DMS53 treated with DMSO at 0.1 percent for 48 hours (cell line): ENCODE results near the gene FBL.

Experiments
- DNase-seq: peaks from one replicate; lab custom pipeline; 2025; ENCODE audit not compliant: unreplicated experiment; lab: John Stamatoyannopoulos, UW

FBL gene

DNA sequence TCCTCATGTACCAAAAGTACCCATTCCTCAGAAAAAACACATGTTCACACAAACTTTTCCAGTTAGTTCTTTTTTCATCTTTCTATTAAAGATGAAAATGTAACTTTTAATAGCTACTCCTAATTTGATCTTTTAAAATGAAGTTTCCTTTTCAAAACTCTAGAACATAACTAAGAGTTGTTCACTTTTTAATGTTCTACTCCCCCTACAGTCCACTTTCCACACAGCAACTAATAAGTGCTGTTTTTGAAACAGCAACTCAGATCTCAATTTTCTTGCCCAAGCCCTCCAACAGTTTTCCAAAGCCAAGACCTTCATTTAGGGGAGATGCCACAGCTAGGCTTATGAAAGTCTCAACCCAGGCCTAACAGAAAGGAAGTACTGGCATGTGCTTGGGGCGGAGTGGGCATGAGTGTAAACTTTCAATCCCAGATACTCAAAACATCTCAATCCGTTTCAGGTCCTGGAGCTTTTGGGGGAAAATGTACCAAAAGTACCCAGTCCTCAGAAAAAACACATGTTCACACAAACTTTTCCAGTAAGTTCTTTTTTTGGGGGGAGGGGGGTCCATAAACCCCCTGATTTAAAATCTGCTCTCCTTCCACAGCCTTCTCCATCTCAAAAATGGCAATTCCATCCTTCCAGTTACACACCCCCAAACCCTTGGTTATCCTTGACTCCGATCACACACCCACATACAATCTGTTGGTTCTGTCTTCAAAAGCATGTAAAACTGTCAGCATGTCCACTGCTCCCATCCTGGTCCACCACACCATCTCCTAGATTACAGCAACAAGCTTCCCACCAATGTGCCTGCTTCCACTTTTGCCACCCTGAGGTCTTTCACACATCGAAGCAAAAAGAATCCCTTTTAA is 2.0 kb downstream of the FBL start:
- DNase-seq = peak; percentile 31

DNA sequence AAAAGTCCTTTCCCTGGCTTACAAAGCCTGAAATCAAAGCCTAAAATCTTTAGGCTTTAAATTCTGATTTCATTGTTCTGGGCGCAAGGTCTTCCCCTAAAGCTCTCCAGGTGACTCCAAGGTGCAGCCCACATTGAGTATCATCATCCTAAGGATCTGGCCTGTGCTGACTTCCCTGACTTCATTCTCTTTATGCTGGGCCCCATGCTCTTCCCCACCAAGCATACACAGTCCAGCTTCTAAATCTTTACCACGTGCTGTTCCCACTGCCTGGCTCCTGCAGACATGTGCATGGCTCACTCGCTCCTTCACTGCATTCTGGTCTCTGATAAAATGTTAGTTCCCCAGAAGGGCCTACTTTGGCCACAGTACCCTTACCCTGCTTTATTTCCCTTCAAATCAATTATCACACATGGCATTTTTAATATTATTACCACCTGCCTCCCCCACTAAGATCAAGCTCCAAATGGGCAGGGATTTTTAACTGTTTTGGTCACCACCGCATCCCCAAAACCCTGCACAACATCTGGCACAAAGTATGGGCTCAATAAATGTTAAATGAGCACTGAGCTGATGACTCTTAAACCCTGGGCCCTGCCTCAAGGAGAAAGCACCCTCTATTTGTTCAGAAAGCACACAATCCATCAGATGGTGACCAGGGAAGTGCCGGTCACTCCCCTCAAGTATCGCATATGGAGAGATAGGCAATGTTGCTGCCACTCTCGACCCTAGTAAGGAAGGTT is 3.3 kb downstream of the FBL start:
- no peak for DNase-seq

DNA sequence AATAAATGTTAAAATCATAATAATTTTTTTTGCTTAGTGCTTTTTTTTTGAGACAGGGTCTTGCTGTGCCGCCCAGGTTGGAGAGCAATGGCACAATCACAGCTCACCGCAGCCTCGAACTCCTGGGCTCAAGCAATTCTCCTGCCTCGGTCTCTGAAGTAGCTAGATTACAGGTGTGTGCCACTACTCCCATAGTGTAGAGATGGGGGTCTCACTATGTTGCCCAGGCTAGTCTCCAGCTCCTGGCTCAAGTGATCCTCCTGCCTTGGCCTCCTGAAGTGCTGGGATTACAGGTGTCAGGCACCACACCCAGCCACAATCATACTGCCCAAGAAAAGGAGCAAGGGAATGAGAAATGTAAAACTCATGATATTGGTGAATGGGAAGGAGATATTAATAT is 5.1 kb downstream of the FBL start:
- DNase-seq = no peak

DNA sequence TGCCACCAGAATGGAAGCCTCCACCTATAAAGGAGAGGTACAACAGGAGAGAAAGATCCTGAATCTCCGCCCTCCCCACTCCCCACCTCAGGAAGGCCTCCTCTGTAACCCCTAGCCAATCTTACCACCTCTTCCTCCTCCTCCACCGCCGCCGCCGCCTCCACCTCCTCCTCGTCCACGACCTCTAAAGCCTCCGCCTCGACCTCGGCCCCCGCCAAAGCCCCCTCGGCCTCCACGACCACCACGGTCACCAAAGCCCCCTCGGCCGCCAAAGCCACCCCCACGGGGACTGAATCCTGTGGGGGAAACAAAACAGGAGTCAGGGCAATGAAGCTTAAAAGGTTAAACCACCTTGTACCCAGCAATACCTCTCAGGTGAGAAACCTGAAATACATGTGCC is 5.7 kb downstream of the FBL start:
- DNase-seq = no peak

DNA sequence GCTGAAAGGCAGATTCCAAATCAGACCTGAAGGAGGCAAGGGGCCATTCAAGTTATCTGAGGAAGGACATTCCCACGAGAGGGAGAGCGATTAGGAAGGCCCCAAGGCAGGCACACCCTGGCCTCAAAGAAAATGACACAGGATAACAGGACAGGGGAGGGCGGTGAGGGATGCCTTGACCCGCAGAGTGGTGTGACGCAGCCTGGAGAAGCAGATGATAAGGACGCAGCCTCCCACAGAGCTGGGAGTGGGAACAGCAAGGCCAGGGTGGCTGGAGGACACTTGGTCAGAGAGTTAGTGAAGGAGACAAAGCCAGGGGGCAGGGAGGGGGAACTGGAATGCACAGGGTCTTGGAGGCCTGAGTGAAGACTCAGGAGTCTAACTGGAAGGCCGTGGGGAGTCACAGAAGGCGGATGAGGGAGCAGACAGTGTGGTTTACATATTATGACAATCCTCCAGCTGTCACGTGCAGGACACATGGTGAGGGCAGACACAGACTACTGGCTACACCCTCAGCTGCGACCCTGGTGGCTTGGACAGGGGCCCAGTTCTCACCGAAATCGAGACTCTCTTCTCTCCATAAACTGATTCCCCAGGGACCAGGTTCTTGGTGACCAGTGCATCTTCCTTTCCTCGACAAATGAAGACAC is 6.4 kb downstream of the FBL start:
- no peak for DNase-seq

DNA sequence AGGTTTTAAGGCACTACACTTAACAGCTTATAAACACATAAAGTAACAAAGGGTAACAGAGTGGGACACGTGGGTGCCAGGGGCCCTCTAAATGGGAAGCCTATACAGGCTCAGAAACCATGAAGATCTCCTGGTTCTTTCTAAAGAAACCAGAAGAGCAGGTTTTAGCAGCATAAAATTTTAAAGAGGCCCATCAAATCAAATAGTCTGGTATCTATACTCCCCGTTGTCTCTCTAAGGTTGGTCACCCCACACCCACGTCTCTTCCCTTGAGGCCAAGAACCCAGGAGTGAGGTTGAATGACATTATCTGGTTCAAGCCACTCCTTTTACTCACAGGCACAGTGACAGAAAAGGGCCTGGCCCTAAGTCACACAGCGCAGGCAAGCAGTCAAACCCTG is 7.6 kb downstream of the FBL start:
- DNase-seq = no peak

DNA sequence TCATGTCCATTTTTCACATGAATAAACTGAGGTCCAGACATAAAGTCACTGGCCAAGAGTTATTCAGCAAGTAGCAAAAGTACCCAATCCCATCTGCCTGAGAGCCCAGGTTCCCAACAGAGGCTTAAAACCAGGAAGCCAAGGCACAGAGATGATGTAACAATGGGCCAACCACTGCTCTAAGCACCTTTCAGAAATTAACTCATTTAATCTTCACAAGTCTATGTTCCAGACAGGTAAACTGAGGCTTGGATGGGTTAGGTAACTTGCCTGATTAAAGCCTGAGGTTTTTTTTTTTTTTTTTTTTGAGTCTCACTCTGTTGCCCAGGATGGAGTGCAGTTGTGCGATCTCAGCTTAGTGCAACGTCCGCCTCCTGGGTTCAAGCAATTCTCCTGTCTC is 8.2 kb downstream of the FBL start:
- no peak for DNase-seq

DNA sequence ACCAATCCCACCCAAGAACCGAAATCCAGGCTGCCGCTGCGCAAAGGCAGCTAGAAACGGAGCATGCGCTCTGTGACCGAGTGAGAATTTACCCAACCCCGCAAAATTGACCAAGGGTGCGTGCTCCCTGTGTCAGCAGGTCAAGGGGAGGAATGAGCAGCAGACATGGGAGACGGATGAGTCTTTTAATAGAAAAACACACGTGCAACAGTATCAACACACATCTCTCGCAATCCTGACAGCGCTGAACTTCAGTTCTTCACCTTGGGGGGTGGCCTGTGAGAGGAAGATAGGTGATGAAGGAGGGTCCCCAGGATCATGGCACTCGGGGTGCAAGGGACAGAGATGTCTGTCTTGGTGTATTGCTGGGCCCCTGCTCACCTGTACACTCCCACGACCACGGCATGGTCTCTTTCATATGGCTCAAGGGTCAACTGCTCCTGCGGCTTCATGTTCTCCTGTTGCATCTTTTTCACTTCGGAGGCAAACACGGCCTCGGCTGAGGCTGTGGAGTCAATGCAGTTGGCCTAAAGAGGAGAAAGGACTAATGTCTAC is 11.8 kb downstream of the FBL start:
- no peak for DNase-seq

DNA sequence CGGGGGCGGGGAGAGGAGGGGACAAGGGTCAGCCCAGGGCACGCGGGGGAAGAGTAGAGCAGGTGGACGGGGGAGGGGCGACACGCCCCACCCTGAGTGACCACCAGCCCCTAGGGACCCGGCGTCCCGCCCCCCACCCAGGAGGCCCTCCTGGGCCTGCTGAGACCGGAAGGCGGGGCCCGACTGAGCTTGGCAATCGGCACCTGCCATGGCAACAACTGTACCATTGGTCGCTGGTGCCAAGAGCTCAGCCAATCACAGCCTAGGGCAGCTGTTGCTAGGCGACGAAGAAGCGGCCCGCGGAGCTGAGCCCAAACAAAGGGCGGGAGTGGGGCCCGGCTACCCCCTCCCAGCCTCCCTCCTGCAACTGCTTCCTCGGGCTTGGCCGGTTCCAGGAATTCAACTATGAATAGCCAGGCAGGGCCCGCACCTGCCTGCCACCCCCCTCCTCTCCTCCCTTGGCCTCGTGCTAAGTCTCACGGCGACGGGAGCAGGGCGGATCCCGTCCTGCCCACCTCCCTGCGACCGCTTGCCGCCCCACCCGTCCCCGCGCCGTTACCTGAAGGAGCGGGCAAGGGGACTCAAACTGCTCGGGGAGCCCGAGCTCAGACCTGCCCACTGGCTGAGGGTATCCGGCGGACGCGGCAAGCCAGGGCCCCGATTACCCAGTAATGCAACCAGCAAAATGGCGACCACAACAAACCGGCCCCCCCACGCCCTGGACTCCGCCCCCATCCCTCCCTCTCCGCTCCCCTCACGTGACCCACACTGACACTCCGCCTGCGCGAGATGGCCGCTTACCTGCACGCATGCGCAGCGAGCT is 12.5 kb downstream of the FBL start, which contains the start of gene DYRK1B:
Gene DYRK1B, minus strand, starts transcription at position 699 of the 823 bp plus-strand sequence. CDS start 2,295 bp downstream, outside the sequence.
- DNase-seq = peak; percentile 98

DNA sequence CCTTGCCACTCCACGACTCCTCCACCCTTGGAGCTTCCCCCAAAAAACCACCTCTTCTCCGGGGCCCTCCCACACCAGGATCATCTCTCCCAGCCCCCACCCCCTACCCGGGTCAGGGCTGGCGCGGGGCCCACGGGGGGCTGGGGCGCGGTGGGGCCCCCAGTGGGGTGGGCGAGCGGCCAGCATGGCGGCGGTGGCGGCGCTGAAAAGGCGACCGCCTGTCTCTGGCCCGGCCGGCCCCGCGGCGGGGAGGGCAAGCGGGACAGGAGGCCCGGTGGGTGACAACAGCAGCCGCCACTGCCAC is 13.1 kb downstream of the FBL start:
- no peak for DNase-seq

DNA sequence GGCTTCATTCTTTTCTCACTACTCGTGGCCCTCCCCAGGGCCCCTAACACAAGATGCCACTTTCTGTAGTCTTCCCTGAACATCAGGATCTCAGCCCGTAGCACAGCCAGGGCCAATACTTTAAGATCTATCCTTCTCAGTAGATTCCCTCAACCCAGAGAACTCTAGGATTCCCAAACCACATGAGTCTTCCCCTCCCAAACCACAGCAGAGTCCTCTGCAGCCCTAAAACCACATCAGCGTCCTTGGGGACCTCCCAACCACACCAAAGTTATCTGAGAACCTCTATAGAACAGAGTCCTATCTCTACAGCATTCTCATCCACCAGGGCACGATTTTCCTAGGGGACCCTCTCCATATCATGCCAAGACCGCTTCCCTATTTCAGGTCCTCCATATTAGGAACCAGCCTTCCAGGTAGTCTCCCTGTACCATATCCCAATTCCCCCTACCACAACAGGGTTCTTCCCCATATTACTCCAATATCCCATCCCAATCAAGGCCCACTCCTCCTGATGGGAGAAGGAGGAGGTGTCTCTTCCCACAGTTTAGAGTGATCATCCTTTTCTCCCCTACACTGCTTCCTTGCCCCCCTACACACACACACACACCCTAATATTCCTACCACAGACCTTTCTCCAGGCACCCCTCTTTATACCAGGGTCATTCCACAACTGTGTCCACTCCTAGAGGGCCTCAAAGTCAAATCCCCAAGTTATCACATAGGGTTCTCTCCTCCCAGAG is 13.7 kb downstream of the FBL start:
- no peak for DNase-seq

DNA sequence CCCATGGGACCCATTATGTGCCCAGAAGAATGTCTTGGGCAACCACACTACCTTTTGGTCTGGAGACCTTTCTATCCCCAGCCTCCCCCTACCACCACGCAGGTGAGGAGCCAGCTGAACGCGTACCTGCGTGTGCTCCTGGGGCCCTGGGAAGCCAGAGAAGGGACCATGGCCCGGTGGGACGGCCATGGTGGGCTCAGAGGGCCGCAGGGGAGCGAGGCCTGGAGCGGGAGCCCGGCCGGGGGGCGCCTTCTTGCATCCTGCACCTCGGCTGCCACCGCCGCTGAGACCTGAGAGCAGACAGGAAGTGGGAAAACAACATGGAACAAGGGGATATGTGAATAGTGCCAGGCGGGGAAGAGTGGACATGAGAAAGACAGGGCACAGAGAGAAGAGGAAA is 14.5 kb downstream of the FBL start:
- DNase-seq = no peak

DNA sequence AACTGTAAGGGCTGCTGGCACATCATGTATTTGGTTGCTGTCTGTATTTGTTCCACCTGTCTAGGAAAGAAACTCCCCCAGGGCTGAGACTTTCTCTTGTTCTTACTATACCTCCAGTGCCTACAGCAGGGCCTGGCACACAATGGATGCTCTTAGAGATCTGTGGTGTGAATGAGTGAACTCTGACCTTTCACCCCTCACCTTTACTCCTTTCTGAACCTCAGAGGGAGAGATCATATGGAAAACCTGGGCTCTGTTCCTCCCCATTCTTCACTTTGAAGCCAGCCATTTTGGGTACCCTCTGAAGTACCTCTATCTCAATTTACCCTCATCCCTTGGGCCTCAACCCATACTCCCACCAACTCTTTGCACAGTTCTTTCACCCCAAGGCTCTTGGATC is 15.3 kb downstream of the FBL start:
- no peak for DNase-seq

DNA sequence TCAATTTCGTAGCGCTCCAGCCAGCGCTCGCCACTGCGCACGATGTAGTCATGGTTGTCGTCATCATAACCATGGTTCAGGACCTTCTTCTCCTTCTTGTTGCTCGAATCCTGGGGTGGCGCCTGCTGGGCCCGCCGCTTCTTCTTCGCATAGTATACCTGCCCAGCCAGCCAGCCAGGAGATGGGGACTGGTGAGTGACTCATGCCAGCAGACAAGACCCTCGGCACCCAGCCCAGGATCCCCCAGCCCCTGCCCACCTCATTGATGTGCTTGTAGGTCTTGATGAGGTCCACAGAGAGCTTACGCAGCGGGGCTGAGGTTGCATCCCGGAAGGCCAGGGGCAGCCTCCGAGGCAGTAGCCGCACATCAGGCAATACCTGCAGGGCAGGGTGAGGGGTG is 15.8 kb downstream of the FBL start:
- DNase-seq = no peak

DNA sequence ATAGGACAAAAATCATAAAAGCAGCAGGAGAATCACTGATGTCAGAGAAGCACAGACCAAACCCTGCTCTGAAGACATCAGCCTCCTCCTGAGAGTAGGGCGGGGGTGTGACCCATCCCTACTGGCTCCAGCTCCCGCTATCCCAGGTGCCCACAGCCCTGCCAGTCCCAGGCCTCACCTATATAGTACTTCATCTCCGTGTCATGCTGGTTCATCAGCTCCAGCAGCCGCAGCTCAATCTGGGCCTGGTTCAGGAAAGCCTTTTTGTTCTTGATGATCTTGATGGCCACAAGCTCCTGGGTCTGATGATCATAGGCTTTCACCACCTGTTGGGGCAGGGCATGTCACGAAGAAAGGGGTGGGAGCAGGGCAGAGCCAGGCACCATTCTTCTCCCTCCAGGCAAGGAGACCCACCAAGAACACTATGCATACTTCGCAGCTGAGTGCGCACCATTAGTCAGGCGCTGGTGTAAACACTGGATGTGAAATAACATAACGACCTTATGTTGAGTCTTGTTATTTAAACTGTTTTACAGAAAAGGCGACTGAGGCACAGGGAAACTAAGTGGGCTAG is 16.4 kb downstream of the FBL start:
- DNase-seq = no peak

DNA sequence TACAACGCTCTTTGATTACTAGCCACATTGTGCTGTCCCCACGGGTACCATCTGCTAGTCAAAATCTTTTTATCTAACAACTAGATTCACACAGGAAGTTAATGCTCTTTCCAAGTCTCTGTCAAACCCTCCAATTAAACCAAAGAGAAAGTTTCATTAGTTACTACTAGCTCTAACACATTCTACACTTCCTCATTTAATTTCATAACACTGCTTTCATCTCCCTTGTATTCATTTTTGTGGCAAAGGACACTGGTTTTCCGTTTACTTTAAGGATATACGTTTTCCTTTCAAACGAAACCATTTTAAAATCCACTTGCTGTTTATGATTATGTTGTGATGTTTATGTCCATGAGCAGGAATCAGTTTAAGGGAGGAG is 17.5 kb downstream of the FBL start:
- DNase-seq = no peak

DNA sequence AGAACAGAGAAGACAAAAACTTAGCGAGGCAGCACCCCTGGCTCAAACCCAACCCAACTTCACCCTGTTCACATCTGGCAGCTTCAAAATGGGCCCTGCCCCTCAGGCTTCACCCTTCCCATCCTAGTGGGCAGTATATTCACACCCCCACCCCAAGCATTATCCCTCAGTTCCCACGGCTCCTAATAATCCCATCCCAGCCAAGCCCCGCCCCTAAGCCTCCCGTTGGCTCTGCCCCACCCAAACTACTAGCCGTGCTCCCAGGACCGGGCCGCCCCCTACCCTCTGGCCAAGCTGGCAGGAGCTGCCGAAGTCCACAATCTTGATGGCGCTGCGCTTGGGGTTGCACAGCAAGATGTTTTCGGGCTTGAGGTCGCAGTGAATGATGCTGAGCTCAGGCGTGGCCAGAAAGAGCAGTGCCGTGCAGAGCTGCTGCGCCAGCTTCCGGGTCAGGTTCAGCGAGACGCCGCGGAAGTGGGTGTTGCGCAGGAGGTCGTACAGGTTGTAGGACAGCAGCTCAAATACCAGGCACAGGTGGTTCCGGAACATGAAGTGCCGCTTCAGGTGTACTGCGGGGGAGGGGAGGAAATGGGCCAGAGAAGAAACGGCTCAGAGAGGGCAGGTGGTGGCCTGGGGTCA is 18.0 kb downstream of the FBL start:
- peak; percentile 95 for DNase-seq

DNA sequence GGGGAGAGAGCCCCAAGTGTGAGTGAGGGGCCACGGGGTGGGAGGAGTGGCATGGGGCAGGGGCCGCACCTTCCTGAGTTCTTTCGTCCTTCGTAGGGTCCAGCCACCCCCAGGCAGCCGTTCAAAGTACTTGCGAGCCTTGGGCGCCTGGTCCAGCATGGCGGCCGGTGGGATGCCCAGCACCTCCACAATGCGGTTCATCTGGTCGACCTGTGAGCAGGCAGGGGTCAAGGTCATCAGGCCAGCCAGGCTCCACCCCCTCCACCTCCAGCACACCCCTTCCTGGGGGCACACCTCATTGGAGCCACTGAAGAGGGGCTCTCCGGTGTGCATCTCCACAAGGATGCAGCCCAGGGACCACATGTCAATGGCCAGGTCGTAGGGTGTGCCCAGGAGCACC is 19.0 kb downstream of the FBL start:
- DNase-seq = no peak

DNA sequence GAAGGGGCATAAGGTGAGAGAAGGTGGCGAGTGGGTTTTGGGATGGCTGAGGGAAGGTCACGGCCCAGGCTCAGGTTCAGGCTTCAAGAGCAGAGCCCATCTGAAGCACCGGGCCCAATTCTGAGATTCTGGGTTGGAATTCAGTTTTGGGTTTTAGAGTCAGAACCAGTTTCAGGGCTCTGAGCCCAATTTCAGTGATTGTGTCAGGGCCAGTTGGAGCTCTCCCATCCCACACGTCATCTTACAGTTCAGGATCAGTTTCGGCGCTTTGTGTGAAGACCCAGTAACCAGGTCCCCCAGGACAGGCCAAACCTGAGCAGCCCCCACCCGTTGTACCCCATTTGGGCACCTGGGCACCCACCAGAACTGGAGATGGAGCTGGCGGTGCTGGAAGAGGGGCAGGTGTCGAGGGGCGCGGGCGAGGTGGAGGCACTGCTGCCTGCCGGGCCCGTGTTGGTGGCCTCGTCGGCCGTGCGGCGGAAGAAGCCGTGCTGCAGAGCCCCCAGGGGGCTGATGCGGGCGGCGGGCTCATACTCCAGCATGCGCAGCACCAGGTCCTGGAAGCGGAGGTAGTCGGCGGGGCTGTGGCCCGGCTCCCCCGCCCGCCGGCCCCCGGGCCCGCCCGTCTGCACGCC is 19.8 kb downstream of the FBL start:
- no peak for DNase-seq
